Stimulated activated CD4-positive, alpha-beta T cell treated with anti-CD3 and anti-CD28 coated beads, TNF-alpha, amount 100 ng/mL, for 1 hour (primary cell): ENCODE measurements around the gene CRB3.

ENCODE experiments used
- DNase-seq, 3 donors: peaks; one replicate each; pipeline ENCODE4 v3.0.0-alpha.2; 2020; ENCODE audit warnings: low read depth in 3 of 3, low spot score in 1 of 3

CRB3 gene

DNA sequence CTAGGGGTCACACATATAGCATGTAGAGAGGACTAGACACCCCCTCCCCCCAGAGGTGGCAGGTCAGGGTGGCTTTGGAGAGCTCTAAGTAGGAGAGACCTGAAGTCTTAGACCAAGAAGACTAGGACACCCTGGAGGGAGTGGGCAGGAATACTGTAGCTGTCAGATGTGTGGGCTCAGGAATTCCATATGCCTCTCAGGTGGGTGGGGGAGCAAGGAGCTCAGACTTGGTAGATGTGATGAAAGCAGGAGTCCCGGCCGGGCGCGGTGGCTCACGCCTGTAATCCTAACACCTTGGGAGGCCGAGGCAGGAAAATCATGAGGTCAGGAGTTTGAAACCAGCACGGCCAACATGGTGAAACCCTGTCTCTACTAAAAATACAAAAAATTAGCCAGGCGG, 1.6 kb downstream of the CRB3 start:
- no peak for DNase-seq

DNA sequence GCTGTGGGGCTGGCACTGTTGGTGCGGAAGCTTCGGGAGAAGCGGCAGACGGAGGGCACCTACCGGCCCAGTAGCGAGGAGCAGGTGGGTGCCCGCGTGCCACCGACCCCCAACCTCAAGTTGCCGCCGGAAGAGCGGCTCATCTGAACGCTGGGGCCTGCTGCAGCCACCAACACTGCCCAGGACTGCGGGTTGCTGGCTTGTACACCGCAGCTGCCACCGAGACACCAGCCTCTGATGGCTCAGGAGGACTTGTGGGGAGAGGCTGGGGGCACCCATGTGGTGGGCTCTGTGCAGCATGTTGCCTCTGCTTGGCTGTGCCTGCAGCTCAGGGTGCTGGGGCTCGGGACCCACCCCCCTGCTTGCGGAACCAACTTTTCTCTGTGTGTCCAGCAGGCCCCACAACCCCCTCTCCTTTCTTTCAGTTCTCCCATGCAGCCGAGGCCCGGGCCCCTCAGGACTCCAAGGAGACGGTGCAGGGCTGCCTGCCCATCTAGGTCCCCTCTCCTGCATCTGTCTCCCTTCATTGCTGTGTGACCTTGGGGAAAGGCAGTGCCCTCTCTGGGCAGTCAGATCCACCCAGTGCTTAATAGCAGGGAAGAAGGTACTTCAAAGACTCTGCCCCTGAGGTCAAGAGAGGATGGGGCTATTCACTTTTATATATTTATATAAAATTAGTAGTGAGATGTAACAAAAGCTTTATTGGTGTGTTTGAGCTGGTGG, 2.6 kb downstream of the CRB3 start:
- no peak for DNase-seq

DNA sequence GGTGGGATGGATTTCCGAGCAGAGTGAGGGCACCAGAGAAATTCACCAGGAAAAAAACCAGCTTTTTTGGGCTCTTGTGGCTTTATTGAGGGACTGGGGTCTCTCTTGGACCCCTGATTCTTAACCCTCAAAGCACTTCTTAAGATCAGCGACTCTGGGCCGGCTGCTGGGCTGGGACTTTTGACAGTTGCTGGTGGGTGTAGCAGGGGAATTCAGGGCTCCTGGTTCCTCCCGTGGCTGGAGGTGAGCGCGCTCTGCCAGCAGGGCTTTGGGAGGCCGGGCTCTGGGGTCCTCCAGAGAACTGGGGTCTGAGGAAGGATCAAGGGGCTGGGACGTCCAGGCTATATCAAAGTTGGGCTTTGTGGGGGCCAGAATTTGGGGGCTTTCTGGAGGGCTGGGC, 3.3 kb downstream of the CRB3 start:
- no peak for DNase-seq

DNA sequence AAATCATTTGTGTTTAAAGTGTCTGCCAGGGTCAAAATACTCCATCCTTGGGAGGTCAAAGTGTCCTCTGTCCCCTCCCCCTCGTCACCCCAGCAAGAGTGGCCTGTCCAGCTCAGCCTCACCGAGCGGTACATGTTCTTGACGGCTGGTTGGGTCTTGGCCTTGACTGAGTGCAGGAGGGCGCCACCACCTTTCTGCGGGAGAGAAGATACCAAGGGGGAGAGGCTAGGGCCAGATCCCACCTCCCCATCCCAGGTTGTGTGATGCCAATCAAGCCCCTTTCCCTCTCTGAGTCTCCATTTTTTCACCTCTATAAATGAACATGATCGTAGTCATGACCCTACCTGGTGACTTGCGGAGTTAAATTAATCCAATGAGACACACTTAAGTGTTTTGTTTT, 6.1 kb downstream of the CRB3 start:
- no peak for DNase-seq

DNA sequence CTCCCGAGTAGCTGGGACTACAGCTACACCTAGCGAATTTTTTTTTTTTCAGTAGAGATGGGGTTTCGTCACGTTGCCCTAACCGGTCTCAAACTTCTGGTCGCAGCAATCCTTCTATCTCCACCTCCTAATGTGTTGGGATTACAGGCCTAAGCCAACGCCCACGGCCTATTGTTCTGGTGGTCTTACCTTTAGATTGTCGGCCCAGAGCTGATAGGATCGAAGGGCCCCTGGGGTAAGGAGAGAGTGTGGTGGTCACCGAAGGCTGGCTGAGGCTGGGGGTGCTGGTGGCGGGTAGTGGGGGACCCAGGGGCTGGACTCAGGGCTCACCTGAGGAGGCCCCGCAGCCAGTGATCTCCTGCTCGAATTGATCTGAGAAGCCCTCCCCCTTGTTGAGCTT, 7.0 kb downstream of the CRB3 start:
- DNase-seq, result no peak

DNA sequence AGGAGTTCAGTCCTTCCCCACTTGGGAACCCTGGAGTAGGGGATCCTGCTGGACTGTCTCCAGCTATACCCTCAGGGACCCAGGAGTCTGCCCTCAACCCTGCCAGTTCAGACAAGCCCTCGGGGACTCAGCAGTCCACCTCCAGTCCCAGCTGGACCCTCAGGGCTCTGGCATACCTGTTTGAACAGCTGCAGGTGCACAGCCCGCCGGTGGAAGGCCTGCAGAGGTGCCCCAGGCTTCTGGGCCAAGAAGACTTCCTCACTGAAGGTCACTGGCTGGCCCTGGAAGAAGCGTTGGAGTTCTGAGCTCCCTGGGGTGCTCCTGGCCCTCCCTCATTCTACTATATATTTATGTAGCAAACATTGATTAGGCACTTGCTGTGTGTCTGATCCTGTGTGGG, 8.6 kb downstream of the CRB3 start:
- DNase-seq, result no peak

DNA sequence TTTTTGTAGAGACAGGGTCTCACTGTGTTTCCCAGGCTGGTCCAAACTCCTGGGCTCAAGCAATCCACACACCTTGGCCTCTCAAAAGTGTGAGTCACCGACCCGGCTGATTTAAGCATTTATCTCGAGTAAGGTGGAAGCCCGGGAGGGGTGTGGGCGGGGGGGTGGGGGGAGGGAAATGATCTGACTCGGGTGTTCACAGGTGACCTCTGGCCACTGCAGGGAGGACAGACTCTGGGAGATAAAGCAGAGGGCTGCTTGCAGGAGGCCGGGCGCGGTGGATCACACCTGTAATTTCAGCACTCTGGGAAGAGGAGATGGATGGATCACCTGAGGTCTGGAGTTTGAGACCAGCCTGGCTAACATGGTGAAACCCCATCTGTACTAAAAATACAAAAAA, 9.6 kb downstream of the CRB3 start:
- no peak for DNase-seq

DNA sequence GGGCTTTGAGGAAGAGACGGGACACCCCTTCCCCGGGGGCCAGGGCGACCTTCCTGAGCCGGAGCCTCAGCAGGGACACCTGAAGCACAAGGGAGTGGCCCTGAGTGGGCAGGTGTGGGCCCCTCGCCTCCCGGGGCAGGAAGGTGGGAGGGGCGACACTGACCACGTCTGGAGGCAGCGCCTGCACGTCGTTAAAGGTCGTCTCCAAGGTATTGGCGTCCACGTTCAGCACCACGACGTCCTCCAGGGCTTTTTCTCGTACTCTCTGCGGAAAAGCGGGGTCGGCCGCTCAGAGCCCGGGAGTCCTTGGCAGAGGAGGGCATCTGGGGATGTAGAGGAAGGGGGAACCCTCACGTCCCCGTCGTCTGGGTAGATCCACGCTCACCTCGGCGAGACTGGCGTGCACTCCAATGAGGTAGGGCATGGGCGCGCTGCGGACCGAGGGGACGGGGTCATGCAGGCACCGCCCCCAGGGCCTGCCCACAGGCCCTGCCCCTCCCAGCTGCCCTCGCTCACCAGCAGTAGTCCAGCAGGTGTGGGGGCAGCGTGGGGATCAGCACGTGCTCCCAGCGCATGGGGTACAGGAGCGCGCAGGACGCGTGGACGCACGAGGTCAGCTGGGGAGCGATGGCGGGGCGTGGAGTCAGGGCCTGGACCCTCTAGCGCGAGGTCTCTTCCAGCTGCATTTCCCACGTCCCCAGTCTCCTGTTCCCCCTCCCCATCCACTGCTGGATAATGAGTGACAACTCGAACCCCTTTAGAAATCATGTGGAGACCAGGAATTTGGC, 11.4 kb downstream of the CRB3 start:
- no peak for DNase-seq

DNA sequence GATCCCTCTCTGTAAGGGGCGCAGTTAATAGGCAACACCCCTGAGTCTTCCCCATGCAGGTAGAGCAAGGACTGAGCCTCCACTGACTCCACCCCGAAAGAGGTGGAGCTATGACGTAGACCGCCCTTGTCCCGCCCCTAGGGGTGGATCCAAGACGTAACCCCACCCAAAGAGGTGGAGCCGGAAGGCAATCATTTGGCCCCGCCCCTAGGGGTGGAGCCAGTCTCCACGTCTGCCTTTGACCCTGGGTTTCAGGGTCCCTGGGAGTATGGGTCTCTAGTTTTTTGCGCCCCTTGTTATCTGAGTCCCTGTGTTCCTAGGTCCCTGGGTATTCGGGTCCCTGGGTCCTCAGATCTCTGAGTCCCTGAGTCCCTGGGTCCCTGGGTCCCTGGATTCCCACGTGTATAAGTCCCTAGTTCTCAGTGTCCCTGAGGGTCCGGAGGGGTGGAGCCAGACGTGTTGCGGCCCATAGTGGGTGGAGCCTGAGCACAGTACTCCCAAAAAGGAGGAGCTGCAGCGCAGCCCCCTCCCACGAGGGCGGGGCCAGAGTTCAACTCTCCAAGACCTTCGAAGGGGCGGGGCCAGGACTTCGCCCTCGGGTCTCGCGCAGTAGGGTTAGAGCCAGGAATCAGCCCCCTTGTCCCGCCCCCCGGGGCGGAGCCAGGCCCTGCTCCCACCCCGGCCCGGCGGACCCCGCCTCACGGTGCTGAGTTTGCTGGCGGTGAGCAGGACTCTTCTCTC, 12.3 kb downstream of the CRB3 start:
- peak in 2 of 3 donors; percentile 22 to 52 for DNase-seq

DNA sequence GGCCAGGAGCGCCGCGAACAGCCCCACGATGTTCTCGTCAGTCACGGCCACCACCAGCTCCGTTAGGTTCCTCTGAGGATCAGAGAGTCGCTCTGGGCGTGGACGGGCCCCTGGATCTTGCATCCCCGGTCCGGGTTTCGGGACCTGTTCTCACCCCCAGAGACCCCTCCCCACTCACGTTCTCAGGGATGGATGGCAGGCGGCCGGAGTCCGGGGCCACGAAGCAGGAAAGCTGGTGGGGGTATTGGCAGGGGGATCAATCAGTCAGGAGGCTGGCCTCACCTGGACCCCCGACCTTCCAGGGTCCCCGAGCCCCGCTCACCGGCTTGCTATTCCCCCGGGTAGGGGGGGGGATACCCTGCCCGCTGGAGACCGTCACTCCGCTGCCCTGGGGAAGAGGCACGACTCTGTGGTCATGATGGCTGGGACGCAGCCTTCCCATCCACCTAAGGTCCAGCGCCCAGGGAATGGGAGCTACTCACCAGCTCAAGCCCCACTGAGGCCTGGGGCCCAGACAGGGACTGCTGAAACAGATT, 12.9 kb downstream of the CRB3 start:
- no peak for DNase-seq

DNA sequence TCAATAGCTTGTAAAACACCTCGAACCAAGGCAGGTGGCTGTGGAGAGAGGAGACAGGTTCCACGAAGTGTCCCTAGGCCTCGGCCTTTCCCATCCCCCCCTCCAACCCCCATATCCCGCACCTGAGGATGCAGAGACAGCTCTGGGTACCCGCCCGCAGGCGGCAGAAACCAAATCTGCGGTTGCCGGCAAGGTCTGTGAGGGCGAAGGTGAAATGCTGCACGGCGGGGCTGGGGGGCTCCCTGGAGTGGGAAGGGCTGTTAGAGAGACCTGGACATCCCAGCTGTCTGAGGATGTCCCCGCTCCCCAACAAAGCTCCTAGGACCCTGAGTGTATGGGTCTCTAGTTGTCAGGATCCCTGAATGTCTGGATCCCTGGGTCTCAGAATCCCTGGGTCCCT, 14.7 kb downstream of the CRB3 start:
- no peak for DNase-seq

DNA sequence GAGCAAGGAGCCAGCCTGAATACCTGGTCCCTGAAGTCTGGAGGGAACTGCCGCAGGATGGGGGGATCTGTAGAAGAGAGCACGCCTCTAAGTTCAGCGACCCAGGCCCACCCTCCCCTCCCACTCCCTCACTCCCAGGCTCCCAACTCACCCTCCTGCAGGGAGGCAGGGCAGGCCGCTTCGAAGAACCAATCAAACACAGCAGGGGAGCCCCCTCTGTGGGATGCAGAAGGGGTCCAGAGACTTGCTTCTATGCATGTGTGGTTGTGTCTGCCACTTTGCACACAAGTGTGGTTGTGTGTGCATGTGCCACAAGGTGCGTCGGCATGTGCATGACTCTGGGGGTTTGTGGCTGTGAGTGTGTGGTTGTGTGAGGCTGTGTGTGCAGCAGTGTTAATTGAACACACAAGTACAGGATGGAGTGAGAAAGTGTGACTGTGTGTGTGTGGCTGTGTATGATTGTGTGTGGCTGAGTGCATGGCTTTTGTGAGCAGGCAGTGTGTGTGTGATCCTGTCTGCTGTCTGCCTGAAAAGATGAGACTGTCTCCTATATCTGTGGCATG, 15.8 kb downstream of the CRB3 start:
- no peak for DNase-seq

DNA sequence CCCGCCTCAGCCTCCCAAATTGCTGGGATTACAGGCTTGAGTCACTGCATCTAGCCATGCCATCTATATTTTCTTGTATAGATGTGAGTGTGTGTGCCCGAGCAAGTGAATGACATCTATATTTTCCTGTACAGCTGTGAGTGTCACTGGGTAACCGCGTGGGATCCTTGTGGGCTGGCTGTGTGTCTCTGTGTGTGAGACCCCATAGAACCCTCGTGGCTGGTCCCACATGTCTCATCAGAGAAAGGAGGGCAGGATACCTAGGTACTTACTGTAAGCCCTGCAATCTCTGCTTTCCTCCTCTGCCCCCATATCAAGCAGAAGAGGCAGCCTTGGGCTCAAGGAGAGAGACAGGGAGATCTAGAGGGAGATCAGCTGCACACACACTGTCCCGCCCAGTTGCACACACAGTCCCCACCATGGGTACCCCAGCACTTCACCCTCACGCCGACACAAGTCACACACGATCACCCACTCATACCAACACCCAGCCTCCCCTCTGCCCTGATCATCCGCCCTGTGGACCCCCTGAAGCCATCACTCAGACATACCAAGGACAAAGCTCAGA, 16.9 kb downstream of the CRB3 start:
- no peak for DNase-seq

DNA sequence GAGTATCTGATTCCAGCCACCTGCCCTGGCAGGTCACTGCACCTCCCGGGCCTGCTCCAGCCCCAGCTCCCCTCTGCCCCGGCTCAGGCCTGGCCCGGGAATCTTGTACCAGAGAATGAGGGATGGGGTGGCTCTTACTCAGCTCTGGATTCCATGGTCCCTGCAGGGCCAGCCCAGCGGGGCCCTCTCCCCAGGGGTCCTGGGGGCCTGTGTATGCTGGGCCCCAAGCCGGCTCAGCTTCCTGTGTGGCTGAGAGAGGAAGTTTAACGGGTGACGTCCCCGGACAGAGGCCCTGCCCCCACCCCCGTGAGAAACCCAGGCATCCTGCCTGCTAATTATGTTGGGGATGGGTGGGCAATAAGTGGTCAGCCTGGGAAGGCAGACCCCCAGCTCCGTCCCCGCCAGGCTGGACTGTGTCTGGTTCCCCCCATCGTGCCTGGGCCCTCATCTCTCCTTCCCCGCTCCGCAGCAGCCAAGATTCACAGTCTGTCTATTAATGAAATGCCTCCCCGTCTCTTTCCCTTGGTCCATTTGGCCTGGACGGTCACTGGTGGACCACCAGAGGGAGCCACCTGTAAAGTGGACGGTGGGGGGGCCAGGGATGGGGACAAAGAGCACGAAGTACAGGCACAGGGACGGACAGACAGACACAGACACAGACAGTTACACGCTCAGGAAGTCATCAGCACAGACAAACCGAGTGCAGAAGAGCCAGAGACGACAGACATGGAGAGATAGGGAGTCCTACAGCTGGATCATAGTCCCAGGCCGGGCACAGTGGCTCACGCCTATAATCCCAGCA, 17.7 kb downstream of the CRB3 start, which contains the start of gene DENND1C:
Gene DENND1C (minus strand): TSS at position 247 of the 802 bp plus-strand sequence. CDS start 92 bp downstream, at position 155.
- DNase-seq, result peak; percentile 26 to 52 (median 48)

DNA sequence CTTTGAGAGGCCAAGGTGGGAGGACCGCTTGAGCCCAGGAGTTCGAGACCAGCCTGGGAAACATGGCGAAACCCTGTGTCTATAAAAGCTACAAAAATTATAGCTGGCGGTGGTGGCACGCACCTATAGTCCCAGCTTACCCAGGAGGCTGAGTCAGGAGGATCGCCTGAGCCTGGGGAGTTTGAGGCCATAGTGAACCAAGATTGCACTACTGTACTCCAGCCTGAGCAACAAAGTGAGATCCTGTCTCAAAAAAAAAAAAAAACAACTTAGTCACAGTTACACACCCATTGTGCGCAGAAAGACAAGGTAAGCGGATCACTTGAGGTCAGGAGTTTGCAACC, 18.2 kb downstream of the CRB3 start:
- DNase-seq, result no peak

DNA sequence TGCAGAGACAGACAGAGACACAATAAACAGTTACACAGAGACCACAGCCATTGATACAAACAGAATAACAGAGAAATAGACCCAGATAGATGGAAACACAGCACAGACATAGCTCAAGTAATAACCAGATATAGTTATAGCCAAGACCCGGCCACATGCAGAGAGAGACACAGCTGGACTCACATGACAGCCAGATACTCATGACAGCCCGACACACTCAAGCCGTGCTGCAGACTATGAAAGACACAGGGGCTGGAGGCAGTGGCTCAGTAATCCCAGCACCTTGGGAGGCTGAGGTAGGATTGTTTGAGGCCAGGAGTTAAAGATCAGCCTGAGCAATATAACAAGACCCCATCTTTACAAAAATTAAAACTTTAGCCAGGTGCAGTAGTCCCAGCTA, 19.2 kb downstream of the CRB3 start:
- no peak for DNase-seq

DNA sequence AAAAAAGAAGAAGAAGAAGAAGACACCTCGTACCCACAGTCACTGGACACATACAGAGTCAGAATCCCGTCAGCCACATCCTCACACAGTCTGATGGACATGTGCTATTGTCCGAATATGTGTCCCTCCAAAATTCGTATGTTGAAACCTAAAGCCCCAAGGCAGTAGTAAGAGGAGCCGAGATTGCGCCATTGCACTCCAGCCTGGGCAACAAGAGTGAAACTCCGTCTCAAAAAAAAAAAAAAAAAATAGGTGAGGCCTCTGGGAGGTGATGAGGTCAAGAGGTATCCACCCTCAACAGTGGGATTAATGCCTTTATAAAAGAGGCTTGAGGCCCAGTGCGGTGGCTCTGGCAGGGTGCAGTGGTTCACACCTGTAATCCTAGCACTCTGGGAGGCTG, 20.2 kb downstream of the CRB3 start:
- no peak for DNase-seq

DNA sequence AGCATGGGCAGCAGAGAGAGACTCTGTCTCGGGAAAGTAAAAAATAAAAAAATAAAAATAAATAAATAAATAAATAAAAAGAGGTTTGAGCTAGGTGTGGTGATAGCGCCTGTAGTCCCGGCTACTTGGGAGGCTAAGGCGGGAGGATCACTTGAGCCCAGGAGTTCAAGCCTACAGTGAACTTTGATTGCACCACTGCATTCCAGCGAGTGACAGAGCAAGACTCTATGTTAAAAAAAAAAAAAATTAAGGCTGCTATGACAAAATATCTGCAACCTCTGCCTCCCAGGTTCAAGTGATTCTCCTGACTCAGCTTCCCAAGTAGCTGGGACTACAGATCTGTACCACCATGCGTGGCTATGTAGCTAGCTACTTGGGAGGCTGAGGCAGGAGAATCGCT, 20.8 kb downstream of the CRB3 start:
- DNase-seq, result no peak

DNA sequence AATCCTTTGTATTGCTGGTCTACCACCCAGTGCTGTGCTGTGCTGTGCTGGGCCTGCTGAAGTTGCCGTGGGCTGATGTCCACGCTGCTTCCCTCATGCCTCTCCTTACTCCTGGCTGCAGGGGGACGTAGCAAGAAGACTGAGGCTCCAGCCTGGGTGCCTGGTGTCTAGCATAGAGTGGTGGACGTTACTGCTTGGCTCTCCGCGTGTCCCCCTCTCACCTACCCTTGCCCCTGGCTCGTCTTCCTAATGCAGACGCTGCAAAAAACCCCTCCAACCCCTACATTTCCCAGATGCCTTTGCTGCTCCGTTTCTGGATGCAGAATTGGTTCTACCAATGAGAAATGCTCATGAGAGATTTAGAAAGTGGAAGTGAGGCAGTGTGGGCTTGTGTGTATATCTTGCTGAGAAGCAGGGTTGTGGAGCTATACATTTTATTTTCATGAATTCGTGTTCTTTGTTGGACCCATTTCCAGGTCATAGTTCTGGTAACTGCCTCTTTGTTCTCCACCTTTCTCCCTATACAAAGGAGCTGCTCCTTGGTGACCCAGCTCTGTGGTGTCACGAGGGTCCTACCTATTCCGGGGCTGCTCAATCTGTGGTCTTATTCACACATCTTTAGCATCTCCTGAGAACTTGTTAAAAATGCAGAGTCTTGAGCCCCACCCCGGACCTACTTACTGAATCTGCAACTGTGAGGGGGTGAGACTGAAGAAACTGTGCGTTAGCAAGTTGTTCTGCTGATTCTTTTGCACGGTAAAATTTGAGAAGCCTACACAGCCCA, 25.4 kb downstream of the CRB3 start:
- no peak for DNase-seq

DNA sequence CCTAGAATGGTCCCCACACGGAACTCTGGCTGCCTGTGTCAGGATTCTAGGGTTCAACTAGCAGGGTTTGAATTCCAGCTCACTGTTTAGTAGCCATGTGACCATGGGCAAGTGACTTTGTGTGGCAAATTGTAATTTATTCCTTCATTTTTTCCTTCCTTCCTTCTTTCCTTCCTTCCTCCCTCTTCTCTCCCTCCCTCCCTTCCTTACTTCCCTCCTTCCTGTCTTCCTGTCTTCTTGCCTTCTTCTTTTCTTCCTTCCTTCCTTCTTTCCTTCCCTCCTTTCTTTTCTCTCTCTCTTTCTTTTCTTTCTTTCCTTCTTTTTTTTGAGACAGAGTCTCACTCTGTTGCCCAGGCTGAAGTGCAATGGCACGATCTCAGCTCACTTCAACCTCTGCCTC, 26.1 kb downstream of the CRB3 start:
- DNase-seq, result no peak
